ENCODE data around the gene PPP4R3A. TPM values are rescaled to one million over a fixed set of nuclear protein-coding genes. Genes with fewer than 3 reads are reported as not detected.
"Not testable (repeated sequence)": the region's sequence is repeated elsewhere in the genome, so short reads cannot be mapped to it uniquely, and the experiment has no call there.

PPP4R3A gene
- total and polyA plus RNA-seq, 11 donors: 32.8 to 53.4 (median 42.3) TPM

DNA sequence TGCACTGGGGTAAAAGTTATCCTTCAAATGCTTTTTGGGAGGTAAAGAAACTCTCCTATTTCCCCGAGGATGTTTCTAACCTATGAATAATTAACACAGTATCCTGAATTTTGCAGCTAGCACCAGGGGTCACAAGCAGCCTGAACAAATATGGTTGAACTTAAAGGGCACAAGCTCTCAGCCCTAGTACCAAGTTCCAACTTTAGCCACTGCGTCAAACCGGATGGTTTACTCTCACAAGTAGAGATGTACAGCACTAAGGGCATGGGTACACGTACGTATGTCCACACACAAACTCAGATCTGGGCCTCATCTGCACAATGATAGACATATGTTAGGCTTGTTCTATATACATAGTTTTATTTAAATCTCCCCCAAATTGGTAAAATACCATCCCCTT lies 97.2 kb downstream of the PPP4R3A start:
- Histone ChIP-seq H3K4me1 (peaks cover 0 to 58% (median 7%) of the 10 kb centered on the region in 12 donors), H3K4me3 (peak overlapping the region in 1 of 12 donors; percentile 85), H3K9me3 (no peaks in the 10 kb centered on the region), H3K27ac (peak overlapping the region in 1 of 12 donors; percentile 81), H3K27me3 (peaks cover 0 to 16% (median 4%) of the 10 kb centered on the region in 9 donors), H3K36me3 (peaks cover 0 to 2% (median 0%) of the 10 kb centered on the region in 9 donors)
- intact Hi-C loops (cut with DNase I): loop anchor here in 3 of 10 donors (5.0 to 10.0 kb wide), 2 partner anchors 41 to 48 kb away; no protein-coding TSS in a partner anchor
- ATAC-seq (no peak), DNase-seq (no peak)
- TF ChIP-seq POLR2A (IDR thresholded peaks at IDR 0.05): no peak
- TF ChIP-seq, protein P1, sequence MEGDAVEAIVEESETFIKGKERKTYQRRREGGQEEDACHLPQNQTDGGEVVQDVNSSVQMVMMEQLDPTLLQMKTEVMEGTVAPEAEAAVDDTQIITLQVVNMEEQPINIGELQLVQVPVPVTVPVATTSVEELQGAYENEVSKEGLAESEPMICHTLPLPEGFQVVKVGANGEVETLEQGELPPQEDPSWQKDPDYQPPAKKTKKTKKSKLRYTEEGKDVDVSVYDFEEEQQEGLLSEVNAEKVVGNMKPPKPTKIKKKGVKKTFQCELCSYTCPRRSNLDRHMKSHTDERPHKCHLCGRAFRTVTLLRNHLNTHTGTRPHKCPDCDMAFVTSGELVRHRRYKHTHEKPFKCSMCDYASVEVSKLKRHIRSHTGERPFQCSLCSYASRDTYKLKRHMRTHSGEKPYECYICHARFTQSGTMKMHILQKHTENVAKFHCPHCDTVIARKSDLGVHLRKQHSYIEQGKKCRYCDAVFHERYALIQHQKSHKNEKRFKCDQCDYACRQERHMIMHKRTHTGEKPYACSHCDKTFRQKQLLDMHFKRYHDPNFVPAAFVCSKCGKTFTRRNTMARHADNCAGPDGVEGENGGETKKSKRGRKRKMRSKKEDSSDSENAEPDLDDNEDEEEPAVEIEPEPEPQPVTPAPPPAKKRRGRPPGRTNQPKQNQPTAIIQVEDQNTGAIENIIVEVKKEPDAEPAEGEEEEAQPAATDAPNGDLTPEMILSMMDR (IDR thresholded peaks at IDR 0.05): no peak
- 72 to 95% (median 88%) methylated on average over 5 of the region's 5 CpGs for WGBS, 4 donors

DNA sequence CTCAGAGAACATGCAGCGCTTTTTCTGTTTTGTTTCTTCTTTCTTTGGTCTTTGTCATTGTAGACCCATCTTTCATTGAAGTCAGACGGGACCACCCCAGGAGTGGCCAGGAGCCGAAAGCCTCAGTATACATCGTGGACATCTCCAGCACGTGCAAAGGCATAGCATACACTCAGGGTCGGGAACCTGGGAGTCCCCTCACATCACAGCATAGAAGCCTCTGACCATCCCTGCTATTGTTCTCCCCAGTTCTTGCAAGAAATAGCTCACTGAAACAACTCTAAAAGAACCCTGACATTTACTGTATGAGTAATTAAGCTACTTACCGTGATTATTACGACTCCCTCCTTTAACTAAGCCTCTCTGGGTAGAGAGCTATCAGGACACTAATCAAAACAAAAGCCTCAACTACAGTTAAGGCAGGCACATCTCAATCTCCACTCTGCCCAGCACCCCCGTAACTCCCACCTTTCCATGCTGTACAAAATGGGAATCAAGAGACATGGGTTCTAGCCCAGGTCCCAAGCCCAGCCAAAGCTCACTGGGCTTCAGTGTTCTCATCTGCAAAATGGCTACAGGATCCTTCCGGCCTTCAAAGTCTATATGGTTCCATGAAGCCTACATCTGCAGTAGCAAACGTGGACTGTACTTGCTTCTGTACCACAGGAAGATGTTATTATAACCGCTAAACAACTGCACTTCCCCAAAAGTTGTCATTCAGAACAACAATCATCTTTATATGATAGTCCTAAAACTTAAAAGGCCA lies 99.2 kb downstream of the PPP4R3A start:
- peaks cover 0 to 3% (median 0%) of the 10 kb centered on the region in 9 donors for H3K36me3 ChIP-seq
- no peaks in the 10 kb centered on the region for H3K9me3 ChIP-seq
- H3K27me3 ChIP-seq: peaks cover 0 to 4% (median 0%) of the 10 kb centered on the region in 9 donors
- H3K4me3 ChIP-seq: peak overlapping the region in 1 of 12 donors; percentile 23
- DNase-seq (no peak), ATAC-seq (no peak)
- H3K4me1 ChIP-seq: peaks cover 0 to 58% (median 3%) of the 10 kb centered on the region in 12 donors
- 78 to 84% (median 81%) methylated on average over 12 of the region's 12 CpGs for WGBS, 4 donors
- no peak for TF ChIP-seq POLR2A (IDR thresholded peaks at IDR 0.05)
- TF ChIP-seq, protein P1 (IDR thresholded peaks at IDR 0.05): no peak
- H3K27ac ChIP-seq: peak overlapping the region in 1 of 12 donors; percentile 71
- intact Hi-C loops (cut with DNase I): loop anchor here in 3 of 10 donors (5.0 to 10.0 kb wide), 2 partner anchors 39 to 46 kb away; no protein-coding TSS in a partner anchor

DNA sequence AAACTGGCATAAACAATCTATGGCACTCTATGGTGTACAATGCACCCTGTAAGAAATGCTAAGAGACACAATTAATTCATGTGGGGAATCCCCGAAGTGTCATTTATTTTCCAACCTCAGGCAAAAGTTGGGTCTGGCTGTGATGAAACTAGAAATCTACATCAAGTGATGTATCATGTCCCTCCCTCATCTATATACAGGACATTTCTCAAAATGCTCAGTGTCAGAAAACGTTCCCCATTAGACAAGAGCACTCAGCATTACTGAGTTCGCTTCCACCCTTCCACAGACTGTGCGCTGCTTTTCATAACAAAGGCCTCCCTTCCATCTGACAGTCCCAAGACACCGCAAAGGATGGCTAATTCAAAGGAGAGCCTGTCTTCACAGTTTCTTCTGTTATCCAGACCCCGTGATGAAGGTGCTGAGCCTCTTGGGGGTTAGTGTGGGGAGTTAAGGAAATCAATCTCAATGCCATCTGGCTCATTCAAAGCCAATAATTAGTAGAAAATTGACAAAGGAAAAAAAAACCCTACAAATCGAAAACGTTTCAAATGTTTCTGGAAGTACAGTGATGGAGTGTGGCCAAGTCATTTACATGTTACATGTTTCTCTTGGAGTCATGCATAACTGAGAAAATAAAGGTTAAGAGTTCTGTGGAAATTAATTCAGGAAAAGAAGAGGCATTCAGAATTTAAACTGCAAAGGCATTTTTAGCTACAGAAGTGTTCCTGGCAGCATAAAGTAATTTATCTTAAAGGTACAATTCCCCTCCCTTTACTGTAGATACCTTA lies 100.0 kb downstream of the PPP4R3A start:
- H3K4me1 ChIP-seq: peaks cover 0 to 59% (median 2%) of the 10 kb centered on the region in 12 donors
- intact Hi-C loops (cut with DNase I): loop anchor here in 3 of 10 donors (5.0 to 10.0 kb wide), 2 partner anchors 38 to 45 kb away; no protein-coding TSS in a partner anchor
- TF ChIP-seq POLR2A (IDR thresholded peaks at IDR 0.05): no peak
- TF ChIP-seq, protein P1 (IDR thresholded peaks at IDR 0.05): no peak

DNA sequence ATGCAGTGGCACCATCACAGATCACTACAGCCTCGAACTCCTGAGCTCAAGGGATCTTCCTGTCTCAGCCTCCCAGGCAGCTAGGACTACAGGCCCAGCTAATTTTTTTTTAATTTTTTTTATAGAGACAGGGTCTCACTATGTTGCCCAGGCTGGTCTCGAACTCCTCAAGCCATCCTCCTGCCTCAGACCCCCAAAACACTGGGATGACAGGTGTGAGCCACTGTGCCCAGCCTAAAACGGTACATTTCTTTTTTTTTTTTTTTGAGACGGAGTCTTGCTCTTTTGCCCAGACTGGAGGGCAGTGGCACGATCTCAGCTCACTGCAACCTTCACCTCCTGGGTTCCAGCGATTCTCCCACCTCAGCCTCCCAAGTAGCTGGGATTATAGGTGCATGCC lies 100.9 kb downstream of the PPP4R3A start:
- DNase-seq; ATAC-seq; H3K4me3 ChIP-seq; intact Hi-C loops (cut with DNase I); H3K9me3 ChIP-seq; H3K27me3 ChIP-seq; H3K36me3 ChIP-seq: not testable (repeated sequence)
- Histone ChIP-seq H3K27ac (peak overlapping the region in 1 of 12 donors; percentile 71), H3K4me1 (peaks cover 0 to 60% (median 0%) of the 10 kb centered on the region in 12 donors)
- 93 to 96% (median 95%) methylated on average over 6 of the region's 6 CpGs for WGBS, 4 donors

More for the DNA sequence above, 100.0 kb downstream of the PPP4R3A start:
- H3K4me3 ChIP-seq: peak overlapping the region in 1 of 12 donors; percentile 23
- no peak for DNase-seq
- peaks cover 0 to 3% (median 0%) of the 10 kb centered on the region in 9 donors for H3K36me3 ChIP-seq
- H3K27me3 ChIP-seq: peaks cover 0 to 4% (median 0%) of the 10 kb centered on the region in 9 donors
- no peak for ATAC-seq
- H3K27ac ChIP-seq: peak overlapping the region in 1 of 12 donors; percentile 71
- WGBS, 4 donors: 64 to 70% (median 66%) methylated on average over 8 of the region's 8 CpGs
- H3K9me3 ChIP-seq: no peaks in the 10 kb centered on the region

Other genes starting within 250 kb of the PPP4R3A start
- 10 to 100 TPM in 1 of 9 donors, 1 to 10 TPM in 8; 2.4 to 15.6 (median 5.4) TPM for gene CCDC88C, start 92.5 kb downstream of the PPP4R3A start, total RNA-seq
- gene CCDC88C, start 92.5 kb downstream of the PPP4R3A start, polyA plus RNA-seq: 1 to 10 TPM; 2.8 to 3.4 TPM
- 1 to 10 TPM in 2 of 9 donors, under 1 TPM in 4, not detected in 3; 0.16 to 1.3 (median 0.60) TPM for gene CATSPERB, start 221.8 kb upstream of the PPP4R3A start, total RNA-seq
- under 1 TPM; 0.04 to 0.15 TPM for gene CATSPERB, start 221.8 kb upstream of the PPP4R3A start, polyA plus RNA-seq

Measured in heart left ventricle (tissue), 16 donors.